ENCODE data around the gene SLC46A1.

- TF ChIP-seq POLR2A (IDR thresholded peaks at IDR 0.05) = no peak
- no peak for TF ChIP-seq CTCF (IDR thresholded peaks at IDR 0.05)
Measured at GRCh38 chr17:28370744-28371103, 35.3 kb downstream of the SLC46A1 start.
